ENCODE data around the gene CCDC14.
"Not testable (repeated sequence)": the region's sequence is repeated elsewhere in the genome, so short reads cannot be mapped to it uniquely, and the experiment has no call there.

CCDC14 gene

GRCh38 chr3:123997543-123997942 is 36.5 kb upstream of the CCDC14 start:
- Histone ChIP-seq H3K36me3 (ENCODE audit: control insufficient read depth, low read length) (no peaks in the 10 kb centered on the region), H3K27me3 (ENCODE audit: control insufficient read depth, low read length) (0 out of 2 replicates have a peak, but pooled peaks cover 4% of the 10 kb centered on the region), H3K4me2 (ENCODE audit: low read length) (no peak overlapping the region), H3K79me2 (ENCODE audit: control insufficient read depth, low read length) (no peaks in the 10 kb centered on the region), H3K27ac (ENCODE audit: low read depth, low read length) (no peak overlapping the region), H3K4me3 (ENCODE audit: low read length) (no peak overlapping the region), H3K4me1 (ENCODE audit: control insufficient read depth, low read length) (no peaks in the 10 kb centered on the region), H3K9me3 (ENCODE audit: control insufficient read depth, insufficient read depth, low read length) (no peaks in the 10 kb centered on the region), H3K9me2 (replicated peaks; ENCODE audit: control insufficient read depth, low read length) (no peaks in the 10 kb centered on the region), H4K20me1 (ENCODE audit: control insufficient read depth, insufficient read depth, low read depth, low read length) (no peaks in the 10 kb centered on the region), H3F3A (ENCODE audit: control insufficient read depth, insufficient read depth) (no peaks in the 10 kb centered on the region)
- TF ChIP-seq EZH2phosphoT487 (IDR thresholded peaks at IDR 0.05; ENCODE audit: borderline replicate concordance, low read length) (no peak), CTCF (IDR thresholded peaks at IDR 0.05; ENCODE audit: low read depth, low read length, poor library complexity, severe bottlenecking) (no peak)

GRCh38 chr3:123993818-123994217 is 32.8 kb upstream of the CCDC14 start:
- no peak overlapping the region for H3K27ac ChIP-seq (ENCODE audit: low read depth, low read length)
- no peak overlapping the region for H3K4me3 ChIP-seq (ENCODE audit: low read length)
- H3K4me2 ChIP-seq (ENCODE audit: low read length), result no peak overlapping the region
- no peaks in the 10 kb centered on the region for H3K4me1 ChIP-seq (ENCODE audit: control insufficient read depth, low read length)
- TF ChIP-seq EZH2phosphoT487 (IDR thresholded peaks at IDR 0.05; ENCODE audit: borderline replicate concordance, low read length) (no peak), CTCF (IDR thresholded peaks at IDR 0.05; ENCODE audit: low read depth, low read length, poor library complexity, severe bottlenecking) (no peak)
- H3K9me2 ChIP-seq (replicated peaks; ENCODE audit: control insufficient read depth, low read length), result no peaks in the 10 kb centered on the region
- H4K20me1 ChIP-seq (ENCODE audit: control insufficient read depth, insufficient read depth, low read depth, low read length), result no peaks in the 10 kb centered on the region
- H3K27me3 ChIP-seq (ENCODE audit: control insufficient read depth, low read length), result peaks cover 14% of the 10 kb centered on the region
- H3K9me3 ChIP-seq (ENCODE audit: control insufficient read depth, insufficient read depth, low read length), result no peaks in the 10 kb centered on the region
- H3K79me2 ChIP-seq (ENCODE audit: control insufficient read depth, low read length), result no peaks in the 10 kb centered on the region
- no peaks in the 10 kb centered on the region for H3F3A ChIP-seq (ENCODE audit: control insufficient read depth, insufficient read depth)
- H3K36me3 ChIP-seq (ENCODE audit: control insufficient read depth, low read length), result no peaks in the 10 kb centered on the region

GRCh38 chr3:123991730-123992588 is 30.9 kb upstream of the CCDC14 start, which contains the start of gene ROPN1:
Gene ROPN1 (minus strand): TSS chr3:123992124. CDS start chr3:123980481, 11,643 bp downstream.
- not testable (repeated sequence) for H3K4me3 ChIP-seq (ENCODE audit: low read length); H3K9me2 ChIP-seq (replicated peaks; ENCODE audit: control insufficient read depth, low read length)

GRCh38 chr3:123986427-123986826 is 25.4 kb upstream of the CCDC14 start:
- no peak overlapping the region for H3K4me3 ChIP-seq (ENCODE audit: low read length)

More at GRCh38 chr3:123991730-123992588, 30.9 kb upstream of the CCDC14 start, which contains the start of gene ROPN1:
- not testable (repeated sequence) for H3K4me2 ChIP-seq (ENCODE audit: low read length); H3K79me2 ChIP-seq (ENCODE audit: control insufficient read depth, low read length); H4K20me1 ChIP-seq (ENCODE audit: control insufficient read depth, insufficient read depth, low read depth, low read length); H3K9me3 ChIP-seq (ENCODE audit: control insufficient read depth, insufficient read depth, low read length); H3K36me3 ChIP-seq (ENCODE audit: control insufficient read depth, low read length); H3K27ac ChIP-seq (ENCODE audit: low read depth, low read length); H3K4me1 ChIP-seq (ENCODE audit: control insufficient read depth, low read length); H3F3A ChIP-seq (ENCODE audit: control insufficient read depth, insufficient read depth)
- H3K27me3 ChIP-seq (ENCODE audit: control insufficient read depth, low read length), result peaks cover 20% of the 10 kb centered on the region

More at GRCh38 chr3:123986427-123986826, 25.4 kb upstream of the CCDC14 start:
- peaks cover 34% of the 10 kb centered on the region for H3K27me3 ChIP-seq (ENCODE audit: control insufficient read depth, low read length)
- H3K4me1 ChIP-seq (ENCODE audit: control insufficient read depth, low read length), result no peaks in the 10 kb centered on the region
- no peaks in the 10 kb centered on the region for H4K20me1 ChIP-seq (ENCODE audit: control insufficient read depth, insufficient read depth, low read depth, low read length)
- TF ChIP-seq EZH2phosphoT487 (IDR thresholded peaks at IDR 0.05; ENCODE audit: borderline replicate concordance, low read length) (no peak), CTCF (IDR thresholded peaks at IDR 0.05; ENCODE audit: low read depth, low read length, poor library complexity, severe bottlenecking) (no peak)
- no peaks in the 10 kb centered on the region for H3K79me2 ChIP-seq (ENCODE audit: control insufficient read depth, low read length)
- H3K4me2 ChIP-seq (ENCODE audit: low read length), result no peak overlapping the region
- no peaks in the 10 kb centered on the region for H3K36me3 ChIP-seq (ENCODE audit: control insufficient read depth, low read length)
- no peaks in the 10 kb centered on the region for H3K9me2 ChIP-seq (replicated peaks; ENCODE audit: control insufficient read depth, low read length)
- no peaks in the 10 kb centered on the region for H3F3A ChIP-seq (ENCODE audit: control insufficient read depth, insufficient read depth)
- H3K9me3 ChIP-seq (ENCODE audit: control insufficient read depth, insufficient read depth, low read length), result no peaks in the 10 kb centered on the region
- no peak overlapping the region for H3K27ac ChIP-seq (ENCODE audit: low read depth, low read length)

Data from DOHH2 (cell line).